ENCODE data around the gene ISLR.

Gene ISLR

GRCh38 chr15:74197176-74197965, 23.9 kb downstream of the ISLR start:
- Histone ChIP-seq H3K9me3 (ENCODE audit: control insufficient read depth in 2 of 2, low read length in 2 of 2) (no peaks in the 10 kb centered on the region), H3K36me3 (ENCODE audit: control insufficient read depth in 2 of 2, insufficient read depth in 2 of 2, low read length in 2 of 2) (no peaks in the 10 kb centered on the region), H3K4me1 (ENCODE audit: control insufficient read depth in 2 of 2, insufficient read depth in 2 of 2, low read length in 2 of 2) (peaks cover 10 to 14% of the 10 kb centered on the region in 2 donors), H3K4me3 (ENCODE audit: low read length in 2 of 2) (no peak overlapping the region), H3K27me3 (ENCODE audit: control insufficient read depth in 2 of 2, insufficient read depth in 2 of 2, low read length in 2 of 2) (no peaks in the 10 kb centered on the region), H3K9ac (ENCODE audit: low read depth in 1 of 2, low read length in 2 of 2) (no peak overlapping the region), H3K27ac (ENCODE audit: low read depth in 2 of 2, low read length in 2 of 2) (no peak overlapping the region)

DNA sequence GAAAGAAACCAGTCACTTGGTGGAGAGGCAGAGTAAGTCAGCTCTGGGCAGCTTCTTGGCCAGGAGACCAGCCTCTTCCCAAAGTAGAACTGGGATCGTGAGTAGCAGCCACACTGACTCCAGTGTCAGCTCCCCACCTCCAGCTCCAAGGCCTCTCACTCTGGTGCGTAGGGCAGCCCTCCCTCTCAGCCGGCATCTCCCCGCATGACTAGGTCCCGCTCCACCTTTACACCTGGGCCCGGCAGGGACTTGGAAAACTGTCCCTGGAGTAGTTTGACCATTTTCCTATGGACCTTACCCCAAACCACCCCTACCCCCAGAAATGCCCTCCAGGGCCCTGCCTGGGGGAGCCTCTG, 25.8 kb downstream of the ISLR start:
- Histone ChIP-seq H3K9me3 (ENCODE audit: control insufficient read depth in 2 of 2, low read length in 2 of 2) (no peaks in the 10 kb centered on the region), H3K27me3 (ENCODE audit: control insufficient read depth in 2 of 2, insufficient read depth in 2 of 2, low read length in 2 of 2) (no peaks in the 10 kb centered on the region), H3K27ac (ENCODE audit: low read depth in 2 of 2, low read length in 2 of 2) (no peak overlapping the region), H3K36me3 (ENCODE audit: control insufficient read depth in 2 of 2, insufficient read depth in 2 of 2, low read length in 2 of 2) (no peaks in the 10 kb centered on the region), H3K4me3 (ENCODE audit: low read length in 2 of 2) (no peak overlapping the region), H3K9ac (ENCODE audit: low read depth in 1 of 2, low read length in 2 of 2) (no peak overlapping the region), H3K4me1 (ENCODE audit: control insufficient read depth in 2 of 2, insufficient read depth in 2 of 2, low read length in 2 of 2) (peaks cover 10 to 14% of the 10 kb centered on the region in 2 donors)

- Histone ChIP-seq H3K4me1 (ENCODE audit: control insufficient read depth in 2 of 2, insufficient read depth in 2 of 2, low read length in 2 of 2) (peaks cover 10 to 14% of the 10 kb centered on the region in 2 donors), H3K36me3 (ENCODE audit: control insufficient read depth in 2 of 2, insufficient read depth in 2 of 2, low read length in 2 of 2) (no peaks in the 10 kb centered on the region), H3K9me3 (ENCODE audit: control insufficient read depth in 2 of 2, low read length in 2 of 2) (no peaks in the 10 kb centered on the region), H3K27me3 (ENCODE audit: control insufficient read depth in 2 of 2, insufficient read depth in 2 of 2, low read length in 2 of 2) (no peaks in the 10 kb centered on the region), H3K27ac (ENCODE audit: low read depth in 2 of 2, low read length in 2 of 2) (no peak overlapping the region), H3K4me3 (ENCODE audit: low read length in 2 of 2) (no peak overlapping the region), H3K9ac (ENCODE audit: low read depth in 1 of 2, low read length in 2 of 2) (no peak overlapping the region)
Observed at GRCh38 chr15:74200412-74200815, 26.9 kb downstream of the ISLR start.

DNA sequence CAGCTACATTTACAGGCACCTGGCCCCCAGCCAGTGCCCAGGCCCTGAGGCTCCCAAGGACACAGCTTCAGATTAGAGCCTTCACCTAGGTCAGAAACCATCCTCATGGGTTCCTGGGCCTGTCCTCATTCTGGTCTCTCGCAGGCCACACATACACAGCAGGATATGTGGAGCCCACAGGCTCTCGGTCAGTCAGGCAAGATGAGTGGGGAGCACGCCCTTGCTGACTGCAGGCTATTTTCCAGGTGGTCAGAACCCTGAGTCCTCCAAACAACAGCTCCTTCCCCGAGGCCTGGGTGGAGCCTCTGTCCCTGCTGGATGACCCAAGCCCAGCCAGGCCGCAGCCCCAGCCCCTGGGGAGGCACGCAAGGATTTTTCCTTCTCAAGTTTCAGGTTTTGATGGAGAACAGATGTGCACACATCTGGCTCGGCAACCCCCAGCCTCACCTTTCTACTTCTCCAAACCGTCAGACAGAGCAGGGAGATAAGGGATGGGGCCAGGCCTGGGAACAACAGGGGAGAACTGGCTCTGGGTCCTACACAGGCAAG, 27.4 kb downstream of the ISLR start:
- Histone ChIP-seq H3K27me3 (ENCODE audit: control insufficient read depth in 2 of 2, insufficient read depth in 2 of 2, low read length in 2 of 2) (no peaks in the 10 kb centered on the region), H3K9me3 (ENCODE audit: control insufficient read depth in 2 of 2, low read length in 2 of 2) (no peaks in the 10 kb centered on the region), H3K4me3 (ENCODE audit: low read length in 2 of 2) (no peak overlapping the region), H3K4me1 (ENCODE audit: control insufficient read depth in 2 of 2, insufficient read depth in 2 of 2, low read length in 2 of 2) (peaks cover 9 to 12% of the 10 kb centered on the region in 2 donors), H3K36me3 (ENCODE audit: control insufficient read depth in 2 of 2, insufficient read depth in 2 of 2, low read length in 2 of 2) (no peaks in the 10 kb centered on the region), H3K27ac (ENCODE audit: low read depth in 2 of 2, low read length in 2 of 2) (no peak overlapping the region), H3K9ac (ENCODE audit: low read depth in 1 of 2, low read length in 2 of 2) (no peak overlapping the region)

GRCh38 chr15:74201710-74202420, 28.4 kb downstream of the ISLR start:
- Histone ChIP-seq H3K36me3 (ENCODE audit: control insufficient read depth in 2 of 2, insufficient read depth in 2 of 2, low read length in 2 of 2) (no peaks in the 10 kb centered on the region), H3K9ac (ENCODE audit: low read depth in 1 of 2, low read length in 2 of 2) (no peak overlapping the region), H3K9me3 (ENCODE audit: control insufficient read depth in 2 of 2, low read length in 2 of 2) (no peaks in the 10 kb centered on the region), H3K4me3 (ENCODE audit: low read length in 2 of 2) (no peak overlapping the region), H3K4me1 (ENCODE audit: control insufficient read depth in 2 of 2, insufficient read depth in 2 of 2, low read length in 2 of 2) (peaks cover 2 to 3% of the 10 kb centered on the region in 2 donors), H3K27me3 (ENCODE audit: control insufficient read depth in 2 of 2, insufficient read depth in 2 of 2, low read length in 2 of 2) (no peaks in the 10 kb centered on the region), H3K27ac (ENCODE audit: low read depth in 2 of 2, low read length in 2 of 2) (no peak overlapping the region)

- no peak within 1 kb of the TSS for H3K4me3 ChIP-seq (ENCODE audit: low read length in 2 of 2)
- no peaks in the 10 kb centered on the region for H3K9me3 ChIP-seq (ENCODE audit: control insufficient read depth in 2 of 2, low read length in 2 of 2)
- H3K27ac ChIP-seq (ENCODE audit: low read depth in 2 of 2, low read length in 2 of 2) = no peak within 1 kb of the TSS
- no peak within 1 kb of the TSS for H3K9ac ChIP-seq (ENCODE audit: low read depth in 1 of 2, low read length in 2 of 2)
- peaks cover 0 to 2% of the 10 kb centered on the region in 2 donors for H3K4me1 ChIP-seq (ENCODE audit: control insufficient read depth in 2 of 2, insufficient read depth in 2 of 2, low read length in 2 of 2)
- H3K36me3 ChIP-seq (ENCODE audit: control insufficient read depth in 2 of 2, insufficient read depth in 2 of 2, low read length in 2 of 2) = no peaks in the 10 kb centered on the region
- no peaks in the 10 kb centered on the region for H3K27me3 ChIP-seq (ENCODE audit: control insufficient read depth in 2 of 2, insufficient read depth in 2 of 2, low read length in 2 of 2)
Observed at GRCh38 chr15:74202452-74203401, 29.2 kb downstream of the ISLR start, which contains the start of gene STRA6. STRA6 (minus strand) TSS chr15:74202787; CDS start chr15:74202267, 520 bp downstream.

DNA sequence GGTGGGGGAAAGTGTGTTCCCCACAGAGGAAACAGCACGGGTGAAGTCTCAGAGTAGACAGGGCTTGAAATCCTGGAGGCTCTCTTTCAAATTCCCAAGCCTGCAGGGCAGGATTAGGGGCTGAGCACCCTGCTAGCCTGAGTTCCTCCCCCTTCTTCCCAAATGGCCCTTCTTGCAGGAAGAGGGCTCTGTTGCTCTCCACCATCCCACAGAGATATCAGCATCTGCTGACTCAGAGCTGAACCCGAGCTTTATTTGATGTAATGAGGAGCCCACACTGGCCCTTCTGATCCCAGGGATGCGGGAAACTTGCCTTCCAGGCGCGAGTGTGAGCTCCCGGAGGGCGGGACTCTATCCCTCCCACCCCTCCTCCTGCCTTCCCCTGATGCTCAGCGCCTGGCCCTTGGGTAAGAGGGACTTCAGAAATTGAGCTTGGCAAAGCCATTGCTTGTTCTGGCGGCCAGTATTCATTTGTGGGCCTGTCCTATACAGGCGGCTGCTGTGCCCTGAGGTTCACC, 30.5 kb downstream of the ISLR start:
- Histone ChIP-seq H3K36me3 (ENCODE audit: control insufficient read depth in 2 of 2, insufficient read depth in 2 of 2, low read length in 2 of 2) (no peaks in the 10 kb centered on the region), H3K4me3 (ENCODE audit: low read length in 2 of 2) (no peak overlapping the region), H3K4me1 (ENCODE audit: control insufficient read depth in 2 of 2, insufficient read depth in 2 of 2, low read length in 2 of 2) (peaks cover 0 to 2% of the 10 kb centered on the region in 2 donors), H3K9me3 (ENCODE audit: control insufficient read depth in 2 of 2, low read length in 2 of 2) (no peaks in the 10 kb centered on the region), H3K9ac (ENCODE audit: low read depth in 1 of 2, low read length in 2 of 2) (no peak overlapping the region), H3K27ac (ENCODE audit: low read depth in 2 of 2, low read length in 2 of 2) (no peak overlapping the region), H3K27me3 (ENCODE audit: control insufficient read depth in 2 of 2, insufficient read depth in 2 of 2, low read length in 2 of 2) (no peaks in the 10 kb centered on the region)

DNA sequence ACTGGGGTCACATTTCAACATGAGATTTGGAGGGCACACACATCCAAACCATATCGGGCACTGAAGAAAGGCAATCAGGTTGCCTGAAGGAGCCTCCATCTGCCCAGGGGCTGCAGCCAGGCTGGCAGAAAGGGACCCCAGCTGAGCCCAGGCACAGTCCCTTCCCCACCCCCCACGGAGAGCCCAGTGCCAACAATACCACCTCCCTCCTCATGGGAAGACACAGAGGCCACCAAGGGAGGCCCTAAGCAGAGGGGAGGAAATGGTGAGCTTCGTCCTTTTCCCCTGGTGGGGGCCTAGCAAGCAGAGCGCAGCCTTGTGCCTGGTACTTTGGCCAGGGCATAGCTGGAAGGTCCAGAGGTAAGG, 32.1 kb downstream of the ISLR start:
- Histone ChIP-seq H3K9ac (ENCODE audit: low read depth in 1 of 2, low read length in 2 of 2) (no peak overlapping the region), H3K4me3 (ENCODE audit: low read length in 2 of 2) (no peak overlapping the region), H3K9me3 (ENCODE audit: control insufficient read depth in 2 of 2, low read length in 2 of 2) (no peaks in the 10 kb centered on the region), H3K4me1 (ENCODE audit: control insufficient read depth in 2 of 2, insufficient read depth in 2 of 2, low read length in 2 of 2) (no peaks in the 10 kb centered on the region), H3K27ac (ENCODE audit: low read depth in 2 of 2, low read length in 2 of 2) (no peak overlapping the region), H3K36me3 (ENCODE audit: control insufficient read depth in 2 of 2, insufficient read depth in 2 of 2, low read length in 2 of 2) (no peaks in the 10 kb centered on the region), H3K27me3 (ENCODE audit: control insufficient read depth in 2 of 2, insufficient read depth in 2 of 2, low read length in 2 of 2) (no peaks in the 10 kb centered on the region)

- H3K36me3 ChIP-seq (ENCODE audit: control insufficient read depth in 2 of 2, insufficient read depth in 2 of 2, low read length in 2 of 2) = no peaks in the 10 kb centered on the region
- H3K9me3 ChIP-seq (ENCODE audit: control insufficient read depth in 2 of 2, low read length in 2 of 2) = no peaks in the 10 kb centered on the region
- H3K9ac ChIP-seq (ENCODE audit: low read depth in 1 of 2, low read length in 2 of 2) = no peak overlapping the region
- H3K27me3 ChIP-seq (ENCODE audit: control insufficient read depth in 2 of 2, insufficient read depth in 2 of 2, low read length in 2 of 2) = no peaks in the 10 kb centered on the region
- H3K4me3 ChIP-seq (ENCODE audit: low read length in 2 of 2) = no peak overlapping the region
- H3K4me1 ChIP-seq (ENCODE audit: control insufficient read depth in 2 of 2, insufficient read depth in 2 of 2, low read length in 2 of 2) = no peaks in the 10 kb centered on the region
- H3K27ac ChIP-seq (ENCODE audit: low read depth in 2 of 2, low read length in 2 of 2) = no peak overlapping the region
Observed at GRCh38 chr15:74206801-74207281, 33.3 kb downstream of the ISLR start.
